Panc1 (cell line): ENCODE data around the gene RABL3. TPM values are rescaled to one million over a fixed set of nuclear protein-coding genes. Genes with fewer than 3 reads are reported as not detected.
"Not testable (repeated sequence)": the region's sequence is repeated elsewhere in the genome, so short reads cannot be mapped to it uniquely, and the experiment has no call there.

Experiments
- ATAC-seq: fragments of 200-7000 bp; cut with Tn5 transposase; 2 replicates; pipeline ENCODE4 v1.9.1; 2020; ENCODE audit warnings: mild to moderate bottlenecking, moderate library complexity
- BruUV-seq: library from RNA; stranded (reverse); fragments of 400-500 nt; replicated peaks from 2 replicates; lab custom pipeline; 2021; lab: Mats Ljungman, UMichigan
- CTCF ChIA-PET: fragments of 300-600 bp; sonication (Branson Sonifier 250); formaldehyde crosslinking; loops from one replicate; lab custom pipeline; 2022; ENCODE audit warnings: antibody characterized with exemption; lab: Charles Lee
- POLR2A ChIA-PET: fragments of 300-600 bp; sonication (Branson Sonifier 250); formaldehyde crosslinking; loops from one replicate; lab custom pipeline; 2022; ENCODE audit warnings: antibody characterized with exemption; lab: Charles Lee
- DNase-seq: peaks from one replicate; pipeline ENCODE4 v3.0.0-alpha.2; 2010; ENCODE audit warnings: low read depth, low spot score
- H3K27ac ChIP-seq: 2 replicates; pipeline ENCODE4 v1.5.1; 2011; ENCODE audit warnings: mild to moderate bottlenecking, low read length, inconsistent platforms
- H3K27me3 ChIP-seq: fragments of 200-500 bp; sonication (Bioruptor generic); 2 replicates; pipeline ENCODE4 v1.6.0; 2014; ENCODE audit warnings: low read length, inconsistent platforms; ENCODE audit not compliant: control insufficient read depth, insufficient read depth
- H3K36me3 ChIP-seq: fragments of 200-500 bp; sonication (Bioruptor generic); 2 replicates; pipeline ENCODE4 v1.5.1; 2014; ENCODE audit warnings: inconsistent platforms, mild to moderate bottlenecking, low read length, moderate library complexity; ENCODE audit not compliant: control insufficient read depth, insufficient read depth
- H3K4me1 ChIP-seq: 2 replicates; pipeline ENCODE4 v1.5.1; 2011; ENCODE audit warnings: inconsistent platforms, mild to moderate bottlenecking, low read length, moderate library complexity; ENCODE audit not compliant: control insufficient read depth, insufficient read depth
- H3K4me3 ChIP-seq, 2 experiments: 2 replicates each; pipeline ENCODE4 v1.5.1; 2011 to 2012; ENCODE audit warnings: low read depth in 2 of 2, low read length in 2 of 2, mild to moderate bottlenecking in 2 of 2, inconsistent platforms in 1 of 2, moderate library complexity in 1 of 2
- H3K9me3 ChIP-seq: fragments of 200-500 bp; sonication (Bioruptor generic); 2 replicates; pipeline ENCODE4 v1.5.1; 2014; ENCODE audit warnings: low read depth, mild to moderate bottlenecking, inconsistent platforms, low read length, moderate library complexity; ENCODE audit not compliant: control insufficient read depth, insufficient read depth
- CTCF ChIP-seq: fragments of 450-650 bp; IDR thresholded peaks from 2 replicates; pipeline ENCODE4 v1.5.1; 2017; ENCODE audit warnings: mild to moderate bottlenecking
- POLR2AphosphoS5 ChIP-seq: IDR thresholded peaks from 2 replicates; pipeline ENCODE4 v1.6.1; 2012; ENCODE audit warnings: mild to moderate bottlenecking, low read depth, low read length, moderate library complexity
- SIN3A ChIP-seq: IDR thresholded peaks from 2 replicates; pipeline ENCODE4 v1.6.1; 2012; ENCODE audit warnings: low read depth, mild to moderate bottlenecking, low read length, moderate library complexity, borderline replicate concordance; ENCODE audit not compliant: insufficient read depth
- TCF7L2 ChIP-seq: IDR thresholded peaks from 2 replicates; pipeline ENCODE4 v1.6.1; 2011; ENCODE audit warnings: mild to moderate bottlenecking, low read depth, low read length, inconsistent platforms
- in situ Hi-C: cut with HindIII; loops from 2 replicates; pipeline ENCODE4 v1.10.0; 2016; ENCODE audit warnings: low sequenced_read_pairs, low pct_unique_long_range_greater_than_20kb
- intact Hi-C: fragments of 100-400 bp; cut with micrococcal nuclease; formaldehyde crosslinking; loops from one replicate; pipeline ENCODE4 v1.10.0; 2022; ENCODE audit not compliant: unreplicated experiment
- total RNA-seq: library from RNA; stranded (reverse); gene quantifications from one replicate; pipeline ENCODE4 v1.2.1, GENCODE V29; 2021; ENCODE audit not compliant: unreplicated experiment
- TF ChIP-seq, protein P1 (sequence below), 2 experiments: IDR thresholded peaks; 2 replicates each; pipeline ENCODE4 v1.6.1; 2011 to 2012; ENCODE audit warnings: low read depth in 2 of 2, control low read depth in 1 of 2, low read length in 1 of 2, mild to moderate bottlenecking in 1 of 2, moderate library complexity in 1 of 2; ENCODE audit not compliant: insufficient read depth in 1 of 2

Gene RABL3
- total RNA-seq, 1 experiment from 2014 or later = 15.8 TPM

DNA sequence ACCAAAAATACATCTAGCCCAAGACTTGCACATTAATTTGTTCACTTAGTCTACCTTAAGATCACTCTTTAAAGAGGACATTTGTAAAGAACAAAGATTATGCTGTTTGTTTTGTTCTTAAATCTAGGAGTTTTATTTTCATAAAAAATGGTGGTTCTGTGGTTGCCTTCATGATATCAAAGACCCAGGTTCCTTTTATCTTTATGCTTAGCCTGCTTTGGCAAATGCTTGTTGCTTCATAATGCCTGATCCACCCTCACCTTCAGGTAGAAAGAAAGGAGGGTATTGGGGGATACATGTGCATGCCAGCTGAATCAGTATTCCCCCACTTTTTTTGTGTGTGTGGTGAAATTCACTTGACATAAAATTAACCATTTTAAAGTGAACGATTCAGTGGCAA, 48.7 kb upstream of the RABL3 start:
- DNase-seq (no peak), ATAC-seq (no peak)
- Histone ChIP-seq H3K27me3 (no peaks in the 10 kb centered on the region), H3K4me1 (no peaks in the 10 kb centered on the region), H3K4me3 (no peak overlapping the region), H3K36me3 (no peaks in the 10 kb centered on the region), H3K9me3 (no peaks in the 10 kb centered on the region), H3K27ac (no peak overlapping the region)
- no peak for TF ChIP-seq CTCF
- TF ChIP-seq TCF7L2 = no peak
- no peak for TF ChIP-seq SIN3A
- no peak for TF ChIP-seq POLR2AphosphoS5
- TF ChIP-seq, protein P1, sequence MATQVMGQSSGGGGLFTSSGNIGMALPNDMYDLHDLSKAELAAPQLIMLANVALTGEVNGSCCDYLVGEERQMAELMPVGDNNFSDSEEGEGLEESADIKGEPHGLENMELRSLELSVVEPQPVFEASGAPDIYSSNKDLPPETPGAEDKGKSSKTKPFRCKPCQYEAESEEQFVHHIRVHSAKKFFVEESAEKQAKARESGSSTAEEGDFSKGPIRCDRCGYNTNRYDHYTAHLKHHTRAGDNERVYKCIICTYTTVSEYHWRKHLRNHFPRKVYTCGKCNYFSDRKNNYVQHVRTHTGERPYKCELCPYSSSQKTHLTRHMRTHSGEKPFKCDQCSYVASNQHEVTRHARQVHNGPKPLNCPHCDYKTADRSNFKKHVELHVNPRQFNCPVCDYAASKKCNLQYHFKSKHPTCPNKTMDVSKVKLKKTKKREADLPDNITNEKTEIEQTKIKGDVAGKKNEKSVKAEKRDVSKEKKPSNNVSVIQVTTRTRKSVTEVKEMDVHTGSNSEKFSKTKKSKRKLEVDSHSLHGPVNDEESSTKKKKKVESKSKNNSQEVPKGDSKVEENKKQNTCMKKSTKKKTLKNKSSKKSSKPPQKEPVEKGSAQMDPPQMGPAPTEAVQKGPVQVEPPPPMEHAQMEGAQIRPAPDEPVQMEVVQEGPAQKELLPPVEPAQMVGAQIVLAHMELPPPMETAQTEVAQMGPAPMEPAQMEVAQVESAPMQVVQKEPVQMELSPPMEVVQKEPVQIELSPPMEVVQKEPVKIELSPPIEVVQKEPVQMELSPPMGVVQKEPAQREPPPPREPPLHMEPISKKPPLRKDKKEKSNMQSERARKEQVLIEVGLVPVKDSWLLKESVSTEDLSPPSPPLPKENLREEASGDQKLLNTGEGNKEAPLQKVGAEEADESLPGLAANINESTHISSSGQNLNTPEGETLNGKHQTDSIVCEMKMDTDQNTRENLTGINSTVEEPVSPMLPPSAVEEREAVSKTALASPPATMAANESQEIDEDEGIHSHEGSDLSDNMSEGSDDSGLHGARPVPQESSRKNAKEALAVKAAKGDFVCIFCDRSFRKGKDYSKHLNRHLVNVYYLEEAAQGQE (IDR thresholded peaks at IDR 0.05; ENCODE audit: insufficient read depth in 1 of 2, low read depth in 2 of 2, low read length in 1 of 2) = no peak
- ChIA-PET POLR2A (interaction anchor here (0.6 kb wide), 1 partner anchor 191 kb away, joined by 3 read pairs; no protein-coding TSS in a partner anchor), CTCF (no interaction called here)
- in situ Hi-C loops (no loop called here), intact Hi-C loops (no loop called here)
- BruUV-seq = no TSS peak

GRCh38 chr3:120785832-120786231, 43.5 kb upstream of the RABL3 start:
- CTCF ChIA-PET = interaction anchor here (0.7 kb wide), 2 partner anchors 144 to 370 kb away, joined by 7 to 10 read pairs; no protein-coding TSS in a partner anchor
- BruUV-seq, ATAC-seq: not testable (repeated sequence)

GRCh38 chr3:120780977-120781376, 38.7 kb upstream of the RABL3 start:
- Histone ChIP-seq H3K9me3 (no peaks in the 10 kb centered on the region), H3K27me3 (no peaks in the 10 kb centered on the region), H3K27ac (no peak overlapping the region), H3K4me1 (no peaks in the 10 kb centered on the region), H3K4me3 (no peak overlapping the region), H3K36me3 (peaks cover 8% of the 10 kb centered on the region; the same call in 1 of the 2 replicates)
- in situ Hi-C loops = no loop called here
- intact Hi-C loops = no loop called here
- CTCF ChIA-PET = interaction anchor here (0.6 kb wide), 1 partner anchor 1073 kb away, joined by 3 read pairs; no protein-coding TSS in a partner anchor
- no TSS peak for BruUV-seq
- POLR2A ChIA-PET = no interaction called here
- DNase-seq (peak; percentile 77), ATAC-seq (peak; percentile 95)
- TF ChIP-seq CTCF (no peak), TCF7L2 (no peak), SIN3A (no peak), POLR2AphosphoS5 (no peak)
- TF ChIP-seq, protein P1 (IDR thresholded peaks at IDR 0.05; ENCODE audit: insufficient read depth in 1 of 2, low read depth in 2 of 2, low read length in 1 of 2) = no peak

More at GRCh38 chr3:120785832-120786231, 43.5 kb upstream of the RABL3 start:
- H3K36me3 ChIP-seq, H3K27ac ChIP-seq, H3K4me1 ChIP-seq, intact Hi-C loops, DNase-seq, H3K27me3 ChIP-seq, H3K9me3 ChIP-seq, H3K4me3 ChIP-seq, in situ Hi-C loops, POLR2A ChIA-PET: not testable (repeated sequence)
